Esophagus squamous epithelium (tissue), 5 donors: ENCODE results near the gene TNPO3. TPM values are rescaled to one million over a fixed set of nuclear protein-coding genes. Genes with fewer than 3 reads are reported as not detected.
"Not testable (repeated sequence)": the region's sequence is repeated elsewhere in the genome, so short reads cannot be mapped to it uniquely, and the experiment has no call there.

Experiments
- DNase-seq: peaks from one replicate; lab custom pipeline; 2025; lab: John Stamatoyannopoulos, UW
- H3K27ac ChIP-seq, 4 donors: fragments of 200-600 bp; sonication (generic); one replicate each; pipeline ENCODE4 v1.5.1; 2016 to 2019; ENCODE audit warnings: mild to moderate bottlenecking in 1 of 4
- H3K27me3 ChIP-seq, 4 donors: fragments of 200-600 bp; sonication (generic); 1 replicate in 3 of 4; 2 replicates in 1 of 4; pipeline versions ENCODE4 v1.5.1 to v1.6.0; 2017 to 2021; ENCODE audit warnings: antibody characterized with exemption in 1 of 4
- H3K36me3 ChIP-seq, 3 donors: fragments of 200-600 bp; sonication (generic); one replicate each; pipeline ENCODE4 v1.5.1; 2016 to 2019
- H3K4me1 ChIP-seq, 3 donors: fragments of 200-600 bp; sonication (generic); one replicate each; pipeline ENCODE4 v1.5.1; 2017 to 2019
- H3K4me3 ChIP-seq, 4 donors: fragments of 200-600 bp; sonication (generic); 1 replicate in 3 of 4; 2 replicates in 1 of 4; pipeline ENCODE4 v1.5.1; 2016 to 2019; ENCODE audit warnings: mild to moderate bottlenecking in 2 of 4, moderate library complexity in 1 of 4
- H3K9me3 ChIP-seq, 3 donors: fragments of 200-600 bp; sonication (generic); one replicate each; pipeline ENCODE4 v1.5.1; 2016 to 2019
- CTCF ChIP-seq, 6 experiments: fragments of 450-650 bp in 4 of 6; fragments of 200-600 bp in 2 of 6; sonication (generic) in 2 of 6; IDR thresholded peaks; one replicate each; pipeline ENCODE4 v1.5.1; 2016 to 2019; ENCODE audit warnings: antibody characterized with exemption in 6 of 6, mild to moderate bottlenecking in 4 of 6, moderate library complexity in 4 of 6
- POLR2A ChIP-seq, 4 donors: fragments of 450-650 bp; IDR thresholded peaks; one replicate each; pipeline ENCODE4 v1.6.1; 2017; ENCODE audit warnings: antibody characterized with exemption in 4 of 4, mild to moderate bottlenecking in 4 of 4, moderate library complexity in 3 of 4
- WGBS, 2 donors: methylation state at CpG; one replicate each; pipeline ENCODE4 v1.1.5; 2018; 5-methylcytosine and 5-hydroxymethylcytosine counted together
- intact Hi-C: fragments of 100-400 bp; cut with DNase I; formaldehyde crosslinking; loops from one replicate; pipeline ENCODE4 v1.15.0; 2022
- total RNA-seq, 4 donors: library from RNA; depleted of rRNA; stranded (reverse); fragments of >200 nt; gene quantifications; one replicate each; pipeline ENCODE4 v1.1.0, GENCODE V29; 2016
- donor health status: DM: yes; HTN: yes; CAD: no.

TNPO3 gene
- total RNA-seq, 4 donors from 2014 or later: 26.4 to 49.6 (median 39.3) TPM

- TF ChIP-seq POLR2A (IDR thresholded peaks at IDR 0.05) (no peak), CTCF (IDR thresholded peaks at IDR 0.05) (no peak)
- Histone ChIP-seq H3K4me1 (peaks cover 0 to 10% (median 0%) of the 10 kb centered on the region in 3 donors), H3K27ac (no peak overlapping the region), H3K36me3 (peaks cover 0 to 80% (median 0%) of the 10 kb centered on the region in 3 donors), H3K27me3 (no peaks in the 10 kb centered on the region), H3K4me3 (no peak overlapping the region), H3K9me3 (no peaks in the 10 kb centered on the region)
- 72 to 81% methylated on average over 6 to 7 of the region's 22 CpGs for WGBS, 2 donors
- no peak for DNase-seq
- intact Hi-C loops: no loop called here
Observed at GRCh38 chr7:128946936-128947830, 107.7 kb downstream of the TNPO3 start.

DNA sequence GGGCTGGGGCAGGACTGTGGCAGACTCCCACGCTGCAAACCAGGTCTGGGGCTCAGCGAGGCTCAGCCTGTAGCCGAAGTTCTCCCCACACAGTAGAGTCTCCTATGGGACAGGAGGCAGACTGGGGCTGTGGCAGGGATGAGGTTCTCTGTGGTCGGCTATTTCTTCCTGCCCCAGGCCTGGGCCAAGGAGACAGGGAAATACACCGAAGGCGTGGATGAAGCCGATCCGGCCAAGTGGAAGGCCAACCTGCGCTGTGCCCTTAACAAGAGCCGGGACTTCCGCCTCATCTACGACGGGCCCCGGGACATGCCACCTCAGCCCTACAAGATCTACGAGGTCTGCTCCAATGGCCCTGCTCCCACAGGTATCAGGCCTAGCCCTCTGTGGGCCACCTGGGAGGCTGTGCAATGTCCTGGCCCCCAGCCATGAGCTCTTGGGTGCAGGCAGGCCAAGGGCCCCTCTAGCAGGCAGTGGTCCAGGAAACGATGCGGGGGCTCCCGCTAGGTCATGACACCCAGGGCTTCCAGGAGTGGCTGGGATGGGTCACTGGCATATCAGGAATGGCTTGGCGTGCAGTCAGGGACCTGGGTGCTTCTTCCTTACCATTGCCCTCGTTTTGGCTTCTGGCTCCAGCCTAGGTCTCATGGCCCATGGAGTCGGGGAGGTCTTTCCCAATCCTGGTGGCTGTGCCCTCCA lies 109.1 kb downstream of the TNPO3 start:
- Histone ChIP-seq H3K4me1 (peaks cover 0 to 15% (median 0%) of the 10 kb centered on the region in 3 donors), H3K9me3 (no peaks in the 10 kb centered on the region), H3K27ac (no peak overlapping the region), H3K27me3 (peaks cover 0 to 3% (median 0%) of the 10 kb centered on the region in 4 donors), H3K4me3 (no peak overlapping the region), H3K36me3 (peaks cover 0 to 70% (median 0%) of the 10 kb centered on the region in 3 donors)
- intact Hi-C loops: no loop called here
- TF ChIP-seq POLR2A (IDR thresholded peaks at IDR 0.05) (no peak), CTCF (IDR thresholded peaks at IDR 0.05) (no peak)
- 94% methylated on average over 10 of the region's 21 CpGs; no CpG with 5 or more reads in 1 of the 2 donors for WGBS, 2 donors
- no peak for DNase-seq

DNA sequence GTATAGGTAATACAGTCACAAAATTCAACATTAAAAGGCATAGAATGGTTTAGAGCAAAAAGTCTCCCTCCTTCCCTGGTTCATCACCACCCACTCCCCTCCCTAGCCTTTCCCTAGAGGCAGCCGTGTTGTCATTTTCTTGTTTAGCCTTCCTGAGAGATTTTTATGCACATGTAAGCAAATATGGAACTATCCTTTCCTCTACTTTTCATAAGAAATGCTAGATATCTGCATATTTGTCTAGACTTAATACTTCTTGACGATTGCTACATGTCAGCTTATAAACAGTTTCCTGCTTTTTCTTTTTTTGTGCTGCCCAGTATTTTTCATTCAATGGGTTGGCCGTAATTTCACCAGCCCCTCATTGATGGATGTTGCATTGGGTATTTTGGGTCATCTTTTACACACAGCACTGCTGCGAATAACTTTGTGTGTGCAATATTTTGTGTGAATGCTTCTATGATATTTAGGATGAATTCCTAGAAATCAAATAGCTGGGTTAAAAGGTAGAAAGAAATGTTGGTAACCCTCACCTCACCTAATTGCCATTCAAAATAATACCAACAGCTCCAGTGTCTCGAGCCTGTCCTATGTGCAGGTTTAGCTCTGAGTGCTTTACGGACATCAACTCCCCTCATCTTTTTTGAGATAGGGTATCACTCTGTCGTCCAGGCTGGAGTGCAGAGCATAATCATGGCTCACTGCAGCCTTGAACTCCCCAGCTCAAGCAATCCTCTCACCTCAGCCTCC lies 110.2 kb downstream of the TNPO3 start:
- H3K36me3 ChIP-seq: peaks cover 0 to 59% (median 0%) of the 10 kb centered on the region in 3 donors
- peaks cover 0 to 12% (median 0%) of the 10 kb centered on the region in 4 donors for H3K27me3 ChIP-seq
- H3K27ac ChIP-seq: no peak overlapping the region
- no peak overlapping the region for H3K4me3 ChIP-seq
- 75 to 76% methylated on average over 7 of the region's 7 CpGs for WGBS, 2 donors
- H3K9me3 ChIP-seq: no peaks in the 10 kb centered on the region
- intact Hi-C loops: no loop called here
- peaks cover 0 to 27% (median 0%) of the 10 kb centered on the region in 3 donors for H3K4me1 ChIP-seq
- DNase-seq: no peak
- TF ChIP-seq POLR2A (IDR thresholded peaks at IDR 0.05): no peak
- TF ChIP-seq CTCF (IDR thresholded peaks at IDR 0.05): no peak

- WGBS, 2 donors: 71 to 78% methylated on average over 2 of the region's 2 CpGs
- DNase-seq, H3K9me3 ChIP-seq, H3K27ac ChIP-seq, H3K4me3 ChIP-seq, intact Hi-C loops: not testable (repeated sequence)
- peaks cover 0 to 26% (median 0%) of the 10 kb centered on the region in 4 donors for H3K27me3 ChIP-seq
- peaks cover 0 to 35% (median 7%) of the 10 kb centered on the region in 3 donors for H3K4me1 ChIP-seq
- H3K36me3 ChIP-seq: peaks cover 0 to 45% (median 0%) of the 10 kb centered on the region in 3 donors
Observed at GRCh38 chr7:128943251-128943650, 111.7 kb downstream of the TNPO3 start.

GRCh38 chr7:128941946-128942526 lies 112.9 kb downstream of the TNPO3 start:
- WGBS, 2 donors: 85 to 92% methylated on average over 11 of the region's 16 CpGs
- intact Hi-C loops: no loop called here
- Histone ChIP-seq H3K4me1 (peaks cover 4 to 40% (median 7%) of the 10 kb centered on the region in 3 donors), H3K9me3 (no peaks in the 10 kb centered on the region), H3K36me3 (peaks cover 0 to 33% (median 0%) of the 10 kb centered on the region in 3 donors), H3K27ac (no peak overlapping the region), H3K27me3 (peaks cover 0 to 39% (median 0%) of the 10 kb centered on the region in 4 donors), H3K4me3 (no peak overlapping the region)
- TF ChIP-seq CTCF (IDR thresholded peaks at IDR 0.05): no peak
- TF ChIP-seq POLR2A (IDR thresholded peaks at IDR 0.05): no peak
- DNase-seq: no peak
